HL-60/S4 treated with phorbol 12-myristate 13-acetate at 8.2 ng/mL for 4 days and 3 days (cell line): Measurements from ENCODE around the gene FMO2.
"Not testable (repeated sequence)": the region's sequence is repeated elsewhere in the genome, so short reads cannot be mapped to it uniquely, and the experiment has no call there.

Experiments
- in situ Hi-C: fragments of 300-500 bp; cut with MboI; formaldehyde crosslinking; loops from 2 replicates; pipeline ENCODE4 v1.15.0; 2022; ENCODE audit warnings: low sequenced_read_pairs

Gene FMO2

GRCh38 chr1:171218661-171219060 lies 33.6 kb downstream of the FMO2 start:
- in situ Hi-C loops: no loop called here

GRCh38 chr1:171219346-171220080 lies 34.4 kb downstream of the FMO2 start:
- in situ Hi-C loops: no loop called here

GRCh38 chr1:171220081-171220420 lies 35.0 kb downstream of the FMO2 start:
- in situ Hi-C loops: no loop called here

- in situ Hi-C loops: no loop called here
These were observed 35.5 kb downstream of the FMO2 start for GRCh38 chr1:171220581-171221054.

GRCh38 chr1:171221665-171222591 lies 36.8 kb downstream of the FMO2 start:
- in situ Hi-C loops: no loop called here

GRCh38 chr1:171222936-171223335 lies 37.8 kb downstream of the FMO2 start:
- in situ Hi-C loops: no loop called here

GRCh38 chr1:171224257-171224656 lies 39.2 kb downstream of the FMO2 start:
- in situ Hi-C loops: not testable (repeated sequence)

- in situ Hi-C loops: no loop called here
These were observed 41.8 kb downstream of the FMO2 start for GRCh38 chr1:171226747-171227370.

- in situ Hi-C loops: no loop called here
These were observed 46.2 kb downstream of the FMO2 start for GRCh38 chr1:171231326-171231725.

GRCh38 chr1:171233183-171233582 lies 48.1 kb downstream of the FMO2 start:
- in situ Hi-C loops: no loop called here

- in situ Hi-C loops: not testable (repeated sequence)
These were observed 51.1 kb downstream of the FMO2 start for GRCh38 chr1:171236231-171236630.

- in situ Hi-C loops: no loop called here
These were observed 58.8 kb downstream of the FMO2 start for GRCh38 chr1:171243878-171244277.

- in situ Hi-C loops: no loop called here
These were observed 60.5 kb downstream of the FMO2 start for GRCh38 chr1:171245458-171246064.

- in situ Hi-C loops: no loop called here
These were observed 62.4 kb downstream of the FMO2 start for GRCh38 chr1:171247501-171247900.

- in situ Hi-C loops: no loop called here
These were observed 63.2 kb downstream of the FMO2 start, which contains the start of gene FMO1 for GRCh38 chr1:171248302-171248701. Gene FMO1, plus strand, starts transcription at chr1:171248494. Its CDS starts 9,594 bp downstream, at chr1:171258088.

GRCh38 chr1:171248841-171249240 lies 63.7 kb downstream of the FMO2 start:
- in situ Hi-C loops: no loop called here

- in situ Hi-C loops: no loop called here
These were observed 65.2 kb downstream of the FMO2 start for GRCh38 chr1:171250263-171250662.

GRCh38 chr1:171251042-171251951 lies 66.2 kb downstream of the FMO2 start:
- in situ Hi-C loops: no loop called here

- in situ Hi-C loops: no loop called here
These were observed 66.8 kb downstream of the FMO2 start for GRCh38 chr1:171251952-171252300.

GRCh38 chr1:171252482-171252881 lies 67.4 kb downstream of the FMO2 start:
- in situ Hi-C loops: no loop called here
